Measurements from ENCODE around the gene CCN6.

Gene CCN6

GRCh38 chr6:112034616-112034995 lies 19.3 kb upstream of the CCN6 start:
- ChIA-PET POLR2A (no interaction called here), CTCF (no interaction called here)
- DNase-seq (ENCODE audit: extremely low spot score) = no peak
- TF ChIP-seq ZNF384 (IDR thresholded peaks at IDR 0.05) (no peak), ARNT (IDR thresholded peaks at IDR 0.05) (no peak), TARDBP (IDR thresholded peaks at IDR 0.05) (no peak), BHLHE40 (IDR thresholded peaks at IDR 0.05; ENCODE audit: borderline replicate concordance) (no peak), ELF4 (IDR thresholded peaks at IDR 0.05) (no peak), SUZ12 (IDR thresholded peaks at IDR 0.05) (no peak), NFRKB (IDR thresholded peaks at IDR 0.05) (no peak), HDGF (IDR thresholded peaks at IDR 0.05; ENCODE audit: borderline replicate concordance) (no peak), FOXM1 (IDR thresholded peaks at IDR 0.05; ENCODE audit: borderline replicate concordance) (no peak), SP1 (IDR thresholded peaks at IDR 0.05) (no peak), FOXA1 (IDR thresholded peaks at IDR 0.05) (no peak), CTBP1 (IDR thresholded peaks at IDR 0.05; ENCODE audit: borderline replicate concordance) (no peak), LEF1 (IDR thresholded peaks at IDR 0.05; ENCODE audit: borderline replicate concordance) (no peak)

- TF ChIP-seq FOXA1 (IDR thresholded peaks at IDR 0.05) (no peak), ELF4 (IDR thresholded peaks at IDR 0.05) (no peak), FOXK2 (IDR thresholded peaks at IDR 0.05) (no peak), HDGF (IDR thresholded peaks at IDR 0.05; ENCODE audit: borderline replicate concordance) (no peak), BHLHE40 (IDR thresholded peaks at IDR 0.05; ENCODE audit: borderline replicate concordance) (no peak), ARNT (IDR thresholded peaks at IDR 0.05) (no peak), NFRKB (IDR thresholded peaks at IDR 0.05) (no peak), L3MBTL2 (conservative IDR thresholded peaks at IDR 0.05) (no peak), LEF1 (IDR thresholded peaks at IDR 0.05; ENCODE audit: borderline replicate concordance) (no peak), CTBP1 (IDR thresholded peaks at IDR 0.05; ENCODE audit: borderline replicate concordance) (no peak)
- ChIA-PET POLR2A (no interaction called here), CTCF (no interaction called here)
- no peak for DNase-seq (ENCODE audit: extremely low spot score)
Measured at GRCh38 chr6:112036088-112036637, 17.7 kb upstream of the CCN6 start.

- ChIA-PET POLR2A (no interaction called here), CTCF (interaction anchor here (0.6 kb wide), 1 partner anchor 27 kb away, joined by 3 read pairs; no protein-coding TSS in a partner anchor)
- TF ChIP-seq CTBP1 (IDR thresholded peaks at IDR 0.05; ENCODE audit: borderline replicate concordance) (no peak), PKNOX1 (IDR thresholded peaks at IDR 0.05) (no peak), ARNT (IDR thresholded peaks at IDR 0.05) (no peak), FOXA1 (IDR thresholded peaks at IDR 0.05) (no peak), TARDBP (IDR thresholded peaks at IDR 0.05) (no peak), L3MBTL2 (conservative IDR thresholded peaks at IDR 0.05) (no peak), BHLHE40 (IDR thresholded peaks at IDR 0.05; ENCODE audit: borderline replicate concordance) (no peak), SP1 (IDR thresholded peaks at IDR 0.05) (no peak), ELF4 (IDR thresholded peaks at IDR 0.05) (no peak), HDGF (IDR thresholded peaks at IDR 0.05; ENCODE audit: borderline replicate concordance) (no peak), ZNF384 (IDR thresholded peaks at IDR 0.05) (no peak), FOXK2 (IDR thresholded peaks at IDR 0.05) (no peak), LEF1 (IDR thresholded peaks at IDR 0.05; ENCODE audit: borderline replicate concordance) (no peak)
- DNase-seq (ENCODE audit: extremely low spot score) = no peak
Measured at GRCh38 chr6:112037783-112038216, 16.1 kb upstream of the CCN6 start.

- CTCF ChIA-PET = interaction anchor here (0.6 to 1.4 kb wide), 3 partner anchors 9 to 392 kb away, joined by 3 to 6 read pairs (median 3); no protein-coding TSS in a partner anchor
- TF ChIP-seq SP1 (IDR thresholded peaks at IDR 0.05) (no peak), LEF1 (IDR thresholded peaks at IDR 0.05; ENCODE audit: borderline replicate concordance) (no peak), ARNT (IDR thresholded peaks at IDR 0.05) (no peak), BHLHE40 (IDR thresholded peaks at IDR 0.05; ENCODE audit: borderline replicate concordance) (no peak), TARDBP (IDR thresholded peaks at IDR 0.05) (no peak), CTBP1 (IDR thresholded peaks at IDR 0.05; ENCODE audit: borderline replicate concordance) (no peak), FOXK2 (IDR thresholded peaks at IDR 0.05) (no peak), FOXA1 (IDR thresholded peaks at IDR 0.05) (no peak), SUZ12 (IDR thresholded peaks at IDR 0.05) (no peak), ELF4 (IDR thresholded peaks at IDR 0.05) (no peak), L3MBTL2 (conservative IDR thresholded peaks at IDR 0.05) (no peak)
- no peak for DNase-seq (ENCODE audit: extremely low spot score)
- POLR2A ChIA-PET = no interaction called here
Measured at GRCh38 chr6:112038268-112038667, 15.6 kb upstream of the CCN6 start.

- no peak for TF ChIP-seq SUZ12 (IDR thresholded peaks at IDR 0.05)
- no peak for TF ChIP-seq CTBP1 (IDR thresholded peaks at IDR 0.05; ENCODE audit: borderline replicate concordance)
- no peak for TF ChIP-seq ARNT (IDR thresholded peaks at IDR 0.05)
- no peak for TF ChIP-seq NFRKB (IDR thresholded peaks at IDR 0.05)
- no peak for TF ChIP-seq SP1 (IDR thresholded peaks at IDR 0.05)
- no peak for TF ChIP-seq PKNOX1 (IDR thresholded peaks at IDR 0.05)
- TF ChIP-seq HDGF (IDR thresholded peaks at IDR 0.05; ENCODE audit: borderline replicate concordance) = no peak
- no peak for TF ChIP-seq FOXK2 (IDR thresholded peaks at IDR 0.05)
- TF ChIP-seq FOXA1 (IDR thresholded peaks at IDR 0.05) = no peak
- TF ChIP-seq ELF4 (IDR thresholded peaks at IDR 0.05) = no peak
- no peak for TF ChIP-seq FOXM1 (IDR thresholded peaks at IDR 0.05; ENCODE audit: borderline replicate concordance)
- TF ChIP-seq LEF1 (IDR thresholded peaks at IDR 0.05; ENCODE audit: borderline replicate concordance) = no peak
- DNase-seq (ENCODE audit: extremely low spot score) = no peak
- ChIA-PET CTCF (interaction anchor here (0.8 to 1.4 kb wide), 2 partner anchors 10 to 392 kb away, joined by 3 to 6 read pairs; no protein-coding TSS in a partner anchor), POLR2A (no interaction called here)
Measured at GRCh38 chr6:112038756-112039430, 15.0 kb upstream of the CCN6 start.

- TF ChIP-seq SP1 (IDR thresholded peaks at IDR 0.05) = no peak
- no peak for TF ChIP-seq BHLHE40 (IDR thresholded peaks at IDR 0.05; ENCODE audit: borderline replicate concordance)
- no peak for TF ChIP-seq LEF1 (IDR thresholded peaks at IDR 0.05; ENCODE audit: borderline replicate concordance)
- TF ChIP-seq FOXA1 (IDR thresholded peaks at IDR 0.05) = no peak
- ChIA-PET POLR2A (no interaction called here), CTCF (interaction anchor here (1.4 kb wide), 1 partner anchor 10 kb away, joined by 6 read pairs; no protein-coding TSS in a partner anchor)
- DNase-seq (ENCODE audit: extremely low spot score) = no peak
Measured at GRCh38 chr6:112039431-112039770, 14.5 kb upstream of the CCN6 start.

Data from HEK293T (cell line).